K562 (cell line): ENCODE measurements around the gene MARK3. TPM values are rescaled to one million over a fixed set of nuclear protein-coding genes. Genes with fewer than 3 reads are reported as not detected.

Source experiments
- ATF1 ChIP-seq, 2 experiments: fragments of 450-650 bp in 1 of 2; IDR thresholded peaks; 2 replicates each; pipeline ENCODE4 v1.6.1; 2016; ENCODE audit warnings: missing compliant biosample characterization in 1 of 2, missing genetic modification characterization in 1 of 2
- CREM ChIP-seq: IDR thresholded peaks from 2 replicates; pipeline ENCODE4 v1.6.1; 2014; ENCODE audit warnings: antibody characterized with exemption, low read depth
- DACH1 ChIP-seq: fragments of 450-650 bp; IDR thresholded peaks from 2 replicates; pipeline ENCODE4 v1.6.1; 2018; ENCODE audit not compliant: partially characterized antibody
- FOSL1 ChIP-seq: fragments of 200-800 bp; sonication (Bioruptor generic); conservative IDR thresholded peaks from 2 replicates; pipeline ENCODE4 v1.6.1; 2016; ENCODE audit warnings: missing genetic modification characterization, missing compliant biosample characterization
- FOXK2 ChIP-seq, 2 experiments: fragments of 450-650 bp; IDR thresholded peaks in 1 of 2; conservative IDR thresholded peaks in 1 of 2; 2 replicates each; pipeline ENCODE4 v1.6.1; 2016; ENCODE audit warnings: low read depth in 2 of 2, mild to moderate bottlenecking in 1 of 2
- FUS ChIP-seq: fragments of 200-400 bp; formaldehyde crosslinking; optimal IDR thresholded peaks from 2 replicates; pipeline ENCODE3; 2017; ENCODE audit warnings: low read depth, low read length
- HCFC1 ChIP-seq: IDR thresholded peaks from 2 replicates; pipeline ENCODE4 v1.6.1; 2012; ENCODE audit warnings: low read depth, low read length, improper control_type of control experiment
- HMBOX1 ChIP-seq: sonication (generic); IDR thresholded peaks from 2 replicates; pipeline ENCODE4 v1.6.1; 2016
- KLF16 ChIP-seq: IDR thresholded peaks from 2 replicates; pipeline ENCODE4 v1.6.1; 2016; ENCODE audit warnings: antibody characterized with exemption
- MTA2 ChIP-seq: fragments of 450-650 bp; IDR thresholded peaks from 2 replicates; pipeline ENCODE4 v1.6.1; 2016; ENCODE audit warnings: low read depth
- NCOA2 ChIP-seq, 2 experiments: fragments of 450-650 bp; IDR thresholded peaks; 2 replicates each; pipeline ENCODE4 v1.6.1; 2018; ENCODE audit warnings: mild to moderate bottlenecking in 2 of 2, moderate library complexity in 1 of 2; ENCODE audit not compliant: partially characterized antibody in 2 of 2
- NFIC ChIP-seq: fragments of 450-650 bp; IDR thresholded peaks from 2 replicates; pipeline ENCODE4 v1.6.1; 2017; ENCODE audit warnings: mild to moderate bottlenecking, inconsistent platforms
- POLR2A ChIP-seq: fragments of 450-650 bp; conservative IDR thresholded peaks from 2 replicates; pipeline ENCODE4 v1.6.1; 2016
- SMARCE1 ChIP-seq: fragments of 450-650 bp; IDR thresholded peaks from 2 replicates; pipeline ENCODE4 v1.7.1; 2016; ENCODE audit warnings: mild to moderate bottlenecking
- STAT5A ChIP-seq: IDR thresholded peaks from 2 replicates; pipeline ENCODE4 v1.6.1; 2012; ENCODE audit warnings: low read length, inconsistent platforms, borderline replicate concordance
- TAF9B ChIP-seq: fragments of 450-650 bp; IDR thresholded peaks from 2 replicates; pipeline ENCODE4 v1.6.1; 2018; ENCODE audit warnings: mild to moderate bottlenecking; ENCODE audit not compliant: partially characterized antibody
- TBL1XR1 ChIP-seq, 2 experiments: IDR thresholded peaks; 2 replicates each; pipeline ENCODE4 v1.6.1; 2012; ENCODE audit warnings: improper control_type of control experiment in 2 of 2, low read length in 2 of 2, mild to moderate bottlenecking in 1 of 2
- TEAD4 ChIP-seq, 2 experiments: sonication (generic) in 1 of 2; formaldehyde crosslinking in 1 of 2; IDR thresholded peaks; 2 replicates each; pipeline versions ENCODE4 v1.6.1 to v1.8.0; 2012 to 2022; ENCODE audit warnings: borderline replicate concordance in 1 of 2, inconsistent platforms in 1 of 2, low read length in 1 of 2, mild to moderate bottlenecking in 1 of 2, missing genetic modification reagents in 1 of 2
- ZKSCAN1 ChIP-seq: fragments of 150-350 bp; IDR thresholded peaks from 2 replicates; pipeline ENCODE4 v1.6.1; 2016; ENCODE audit warnings: low read depth, low read length
- ZNF507 ChIP-seq: conservative IDR thresholded peaks from 2 replicates; pipeline ENCODE4 v1.6.1; 2017; ENCODE audit warnings: missing genetic modification characterization, missing compliant biosample characterization
- polyA plus RNA-seq, 8 experiments: library from polyadenylated mRNA; depleted of rRNA in 4 of 8; stranded (reverse) in 5 of 8; unstranded in 3 of 8; fragments of >200 nt; fragmentation: Nextera tagmentation in 2 of 8; fragmentation: Illumina TruSeq in 1 of 8; extraction: Ambion mirVana in 2 of 8; extraction: Trizol in 1 of 8; gene quantifications; 2 replicates each; pipeline versions ENCODE4 v1.2.1 to v1.2.3, GENCODE V29; 2011 to 2014; ENCODE audit warnings: inconsistent platforms in 1 of 8, missing spikeins in 1 of 8
- total RNA-seq, 7 experiments: library from RNA; depleted of rRNA in 6 of 7; stranded (reverse); fragments of >200 nt in 6 of 7; fragmentation: Illumina TruSeq in 2 of 7; extraction: Trizol in 2 of 7; gene quantifications; 2 replicates each; pipeline versions ENCODE4 v1.2.1 to v1.2.3, GENCODE V29; 2011 to 2021; ENCODE audit warnings: low replicate concordance in 1 of 7
- TF ChIP-seq, protein P1 (sequence below): fragments of 250-450 bp; sonication (Bioruptor Pico); IDR thresholded peaks from 2 replicates; pipeline ENCODE4 v1.5.0; 2021; ENCODE audit warnings: mild to moderate bottlenecking, moderate library complexity
- TF ChIP-seq, protein P2 (sequence below): fragments of 150-350 bp; IDR thresholded peaks from 2 replicates; pipeline ENCODE4 v1.6.1; 2014; ENCODE audit warnings: low read depth, mild to moderate bottlenecking, low read length, borderline replicate concordance

Gene MARK3
- total and polyA plus RNA-seq, 9 of the 15 experiments (the other 6 are each of a cell fraction or from before 2014, with no cell fraction given), result 10.1 to 68.7 (median 56.3) TPM

DNA sequence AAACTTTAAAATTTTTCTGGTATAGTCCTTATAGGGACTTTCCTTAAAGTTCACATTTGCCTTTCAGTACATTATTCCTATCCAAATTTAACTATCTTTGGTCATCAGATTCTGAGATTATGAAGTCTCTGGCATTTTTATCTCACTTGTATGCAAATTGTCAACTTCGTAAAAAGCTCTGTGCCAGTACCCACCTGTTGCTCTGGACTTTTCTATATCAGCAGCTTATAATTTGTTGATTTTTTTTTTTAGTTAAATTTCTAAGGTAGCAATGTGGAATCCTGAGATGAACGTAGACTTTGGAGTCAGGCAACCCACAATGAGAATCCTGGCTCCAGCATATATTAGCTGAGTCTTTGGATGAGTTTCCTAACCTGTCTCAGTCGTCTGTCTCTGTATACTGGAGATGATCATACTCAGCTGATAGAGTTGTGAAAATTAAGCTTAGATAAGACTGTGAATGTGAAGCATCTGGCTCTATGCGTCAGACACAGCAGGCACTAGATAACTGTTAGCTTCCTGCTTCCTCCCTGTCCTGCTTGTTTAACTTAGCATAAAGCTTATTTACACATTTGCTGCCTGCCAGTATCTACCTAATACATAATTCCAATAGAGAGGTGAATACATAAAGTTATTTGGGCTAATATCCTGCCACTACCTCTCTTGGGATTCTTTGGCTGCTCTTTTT is 59.8 kb downstream of the MARK3 start (continued):
- TF ChIP-seq, protein P1, sequence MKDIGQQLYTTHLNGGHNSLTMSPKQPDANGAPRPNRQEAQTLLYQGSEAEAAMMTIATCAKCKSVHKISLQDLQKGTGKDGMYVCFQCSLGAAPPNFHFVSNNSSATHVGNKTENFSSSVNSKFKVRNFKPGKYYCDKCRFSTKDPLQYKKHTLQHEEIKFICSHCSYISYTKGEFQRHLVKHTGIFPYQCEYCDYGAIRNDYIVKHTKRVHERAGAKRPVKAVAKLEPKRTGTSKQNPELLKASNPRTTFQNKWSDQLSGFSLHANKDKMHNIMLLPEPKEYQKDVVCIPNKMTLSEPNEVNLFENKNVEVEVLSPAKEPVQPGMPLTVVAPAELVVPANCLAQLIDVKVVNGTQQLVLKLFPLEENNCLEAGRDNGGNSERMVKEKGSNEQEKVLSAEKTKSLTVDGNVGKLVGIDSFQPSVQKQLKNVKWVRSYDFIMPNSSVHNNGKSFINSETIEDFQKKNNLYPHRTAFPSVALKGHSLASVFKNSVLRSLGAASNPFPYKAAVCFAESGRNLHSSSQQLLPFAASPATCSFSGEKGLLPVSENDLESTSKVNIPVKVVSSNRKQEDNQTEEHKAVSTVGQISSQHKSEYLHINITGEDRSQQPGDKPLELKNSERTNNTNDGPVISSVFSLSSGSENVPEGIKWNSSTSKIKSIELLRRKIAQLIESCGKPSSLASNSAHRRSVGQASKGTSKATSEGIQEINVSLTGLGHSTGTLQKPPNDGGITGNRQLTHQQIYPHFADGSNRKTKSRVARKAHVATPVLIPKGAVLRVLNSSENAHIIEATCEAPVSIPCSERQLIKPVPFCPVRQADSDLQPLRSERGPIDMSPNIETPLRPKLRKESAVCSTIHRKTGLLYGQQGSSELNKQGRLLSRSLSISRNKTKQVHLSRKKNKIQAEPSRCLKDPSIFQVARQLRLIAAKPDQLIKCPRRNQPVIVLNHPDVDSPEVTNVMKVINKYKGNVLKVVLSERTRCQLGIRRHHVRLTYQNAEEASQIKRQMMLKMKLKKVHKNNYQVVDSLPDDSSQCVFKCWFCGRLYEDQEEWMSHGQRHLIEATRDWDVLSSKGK, result no peak
- TF ChIP-seq POLR2A (no peak), FUS (no peak), STAT5A (peak; percentile 42; the same call in 1 of the 2 replicates), TEAD4 (IDR thresholded peaks at IDR 0.05; ENCODE audit: low read length) (peak; percentile 84), TEAD4 (CRISPR knock-in tag; IDR thresholded peaks at IDR 0.05; ENCODE audit: borderline replicate concordance) (no peak), FOSL1 (peak; percentile 84), ZNF507 (tag) (no peak), HMBOX1 (peak; percentile 89), NFIC (0 out of 2 replicates have a peak, but pooled peaks have one; percentile 29), TAF9B (peak; percentile 63), FOXK2 (conservative IDR thresholded peaks at IDR 0.05 in 1 of 2, IDR thresholded peaks at IDR 0.05 in 1 of 2; ENCODE audit: low read depth in 2 of 2) (peak; percentile 72 to 76), MTA2 (peak; percentile 47; the same call in 1 of the 2 replicates), ZKSCAN1 (no peak), TBL1XR1 (IDR thresholded peaks at IDR 0.05; ENCODE audit: low read length in 2 of 2) (0 out of 4 replicates have a peak, but pooled peaks of 1 of the 2 experiments have one; percentile 37), NCOA2 (IDR thresholded peaks at IDR 0.05; ENCODE audit: partially characterized antibody in 2 of 2) (no peak), CREM (peak; percentile 81), SMARCE1 (peak; percentile 75), ATF1 (CRISPR knock-in tag; IDR thresholded peaks at IDR 0.05) (no peak), ATF1 (tag; IDR thresholded peaks at IDR 0.05) (peak; percentile 39; the same call in 1 of the 2 replicates), DACH1 (peak; percentile 16), KLF16 (peak; percentile 49; the same call in 1 of the 2 replicates), HCFC1 (no peak)
- TF ChIP-seq, protein P2, sequence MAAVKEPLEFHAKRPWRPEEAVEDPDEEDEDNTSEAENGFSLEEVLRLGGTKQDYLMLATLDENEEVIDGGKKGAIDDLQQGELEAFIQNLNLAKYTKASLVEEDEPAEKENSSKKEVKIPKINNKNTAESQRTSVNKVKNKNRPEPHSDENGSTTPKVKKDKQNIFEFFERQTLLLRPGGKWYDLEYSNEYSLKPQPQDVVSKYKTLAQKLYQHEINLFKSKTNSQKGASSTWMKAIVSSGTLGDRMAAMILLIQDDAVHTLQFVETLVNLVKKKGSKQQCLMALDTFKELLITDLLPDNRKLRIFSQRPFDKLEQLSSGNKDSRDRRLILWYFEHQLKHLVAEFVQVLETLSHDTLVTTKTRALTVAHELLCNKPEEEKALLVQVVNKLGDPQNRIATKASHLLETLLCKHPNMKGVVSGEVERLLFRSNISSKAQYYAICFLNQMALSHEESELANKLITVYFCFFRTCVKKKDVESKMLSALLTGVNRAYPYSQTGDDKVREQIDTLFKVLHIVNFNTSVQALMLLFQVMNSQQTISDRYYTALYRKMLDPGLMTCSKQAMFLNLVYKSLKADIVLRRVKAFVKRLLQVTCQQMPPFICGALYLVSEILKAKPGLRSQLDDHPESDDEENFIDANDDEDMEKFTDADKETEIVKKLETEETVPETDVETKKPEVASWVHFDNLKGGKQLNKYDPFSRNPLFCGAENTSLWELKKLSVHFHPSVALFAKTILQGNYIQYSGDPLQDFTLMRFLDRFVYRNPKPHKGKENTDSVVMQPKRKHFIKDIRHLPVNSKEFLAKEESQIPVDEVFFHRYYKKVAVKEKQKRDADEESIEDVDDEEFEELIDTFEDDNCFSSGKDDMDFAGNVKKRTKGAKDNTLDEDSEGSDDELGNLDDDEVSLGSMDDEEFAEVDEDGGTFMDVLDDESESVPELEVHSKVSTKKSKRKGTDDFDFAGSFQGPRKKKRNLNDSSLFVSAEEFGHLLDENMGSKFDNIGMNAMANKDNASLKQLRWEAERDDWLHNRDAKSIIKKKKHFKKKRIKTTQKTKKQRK, result no peak
